ENCODE results near the gene VRK1. TPM values are rescaled to one million over a fixed set of nuclear protein-coding genes. Genes with fewer than 3 reads are reported as not detected.

Gene VRK1
- total and polyA plus RNA-seq, 4 donors: 6.4 to 21.8 (median 8.5) TPM

DNA sequence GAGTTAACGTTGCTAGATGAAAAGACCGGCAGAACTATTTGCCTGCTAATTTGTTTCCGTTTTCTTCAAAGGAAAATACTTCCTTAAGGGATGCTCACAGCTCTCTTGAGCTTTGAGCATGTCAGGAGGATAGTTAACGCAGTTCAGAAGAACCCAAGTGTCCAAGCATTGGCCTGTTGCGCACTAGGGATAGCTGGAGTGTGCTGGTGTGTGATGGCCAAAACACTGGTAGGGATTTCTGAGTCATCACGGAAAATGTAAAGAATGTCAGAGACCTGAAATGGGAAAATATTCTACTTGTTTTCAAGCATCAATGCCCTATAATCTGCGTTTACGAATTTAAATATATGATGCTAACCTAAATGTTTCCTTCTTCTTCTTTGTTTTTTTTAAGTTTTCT is 97.8 kb downstream of the VRK1 start:
- no peaks in the 10 kb centered on the region for H3K9me3 ChIP-seq (ENCODE audit: control insufficient read depth in 4 of 4, insufficient read depth in 3 of 4, low read length in 3 of 4)

GRCh38 chr14:96895658-96896271 is 98.6 kb downstream of the VRK1 start:
- TF ChIP-seq CTCF (IDR thresholded peaks at IDR 0.05; ENCODE audit: control extremely low read depth, extremely low read depth): no peak
- H3K36me3 ChIP-seq (ENCODE audit: control insufficient read depth in 4 of 4, insufficient read depth in 4 of 4, low read length in 4 of 4): no peaks in the 10 kb centered on the region
- no peaks in the 10 kb centered on the region for H3K4me1 ChIP-seq (ENCODE audit: control insufficient read depth in 5 of 5, insufficient read depth in 5 of 5, low read length in 5 of 5)
- H3K9ac ChIP-seq (ENCODE audit: insufficient read depth in 1 of 2, low read length in 2 of 2): no peak overlapping the region
- DNase-seq: no peak
- H3K27me3 ChIP-seq (ENCODE audit: control insufficient read depth in 3 of 3, insufficient read depth in 3 of 3, low read length in 2 of 3): no peaks in the 10 kb centered on the region
- ATAC-seq (ENCODE audit: insufficient read depth, low FRiP score): no peak
- H3K9me3 ChIP-seq (ENCODE audit: control insufficient read depth in 4 of 4, insufficient read depth in 3 of 4, low read length in 3 of 4): no peaks in the 10 kb centered on the region
- no peak overlapping the region for H3K4me3 ChIP-seq
- no peak overlapping the region for H3K27ac ChIP-seq (ENCODE audit: low read depth in 1 of 2, low read length in 1 of 2)
- 97 to 98% methylated on average over 5 of the region's 5 CpGs for WGBS, 2 donors

More for the DNA sequence above, 97.8 kb downstream of the VRK1 start:
- DNase-seq (no peak), ATAC-seq (ENCODE audit: insufficient read depth, low FRiP score) (no peak)
- Histone ChIP-seq H3K4me1 (ENCODE audit: control insufficient read depth in 5 of 5, insufficient read depth in 5 of 5, low read length in 5 of 5) (no peaks in the 10 kb centered on the region), H3K27ac (ENCODE audit: low read depth in 1 of 2, low read length in 1 of 2) (no peak overlapping the region), H3K27me3 (ENCODE audit: control insufficient read depth in 3 of 3, insufficient read depth in 3 of 3, low read length in 2 of 3) (no peaks in the 10 kb centered on the region), H3K36me3 (ENCODE audit: control insufficient read depth in 4 of 4, insufficient read depth in 4 of 4, low read length in 4 of 4) (no peaks in the 10 kb centered on the region), H3K9ac (ENCODE audit: insufficient read depth in 1 of 2, low read length in 2 of 2) (no peak overlapping the region), H3K4me3 (no peak overlapping the region)
- 90 to 95% methylated on average over 8 of the region's 8 CpGs for WGBS, 2 donors
- TF ChIP-seq CTCF (IDR thresholded peaks at IDR 0.05; ENCODE audit: control extremely low read depth, extremely low read depth): no peak

DNA sequence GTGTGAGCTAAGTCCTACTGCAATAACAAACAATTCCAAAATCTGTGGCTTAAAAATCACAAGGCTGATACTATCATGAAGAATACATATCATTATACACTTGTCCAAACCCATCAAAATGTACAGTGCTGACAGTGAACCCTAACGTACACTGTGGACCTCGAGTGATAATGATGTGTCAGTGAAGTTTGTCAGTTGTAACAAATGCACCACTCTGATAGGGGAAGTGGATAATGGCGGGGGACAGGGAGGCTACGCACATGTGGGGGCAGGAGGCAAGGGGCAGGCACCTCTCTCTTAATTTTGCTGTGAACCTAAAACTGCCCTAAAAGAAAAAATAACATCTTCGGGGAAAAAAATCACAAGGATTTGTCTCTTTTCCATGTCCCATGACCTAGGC is 100.0 kb downstream of the VRK1 start:
- no peak overlapping the region for H3K4me3 ChIP-seq
- ATAC-seq (ENCODE audit: insufficient read depth, low FRiP score) (no peak), DNase-seq (no peak)
- no peaks in the 10 kb centered on the region for H3K27me3 ChIP-seq (ENCODE audit: control insufficient read depth in 3 of 3, insufficient read depth in 3 of 3, low read length in 2 of 3)
- H3K9me3 ChIP-seq (ENCODE audit: control insufficient read depth in 4 of 4, insufficient read depth in 3 of 4, low read length in 3 of 4): no peaks in the 10 kb centered on the region
- no peak overlapping the region for H3K27ac ChIP-seq (ENCODE audit: low read depth in 1 of 2, low read length in 1 of 2)
- no peak for TF ChIP-seq CTCF (IDR thresholded peaks at IDR 0.05; ENCODE audit: control extremely low read depth, extremely low read depth)
- no peaks in the 10 kb centered on the region for H3K36me3 ChIP-seq (ENCODE audit: control insufficient read depth in 4 of 4, insufficient read depth in 4 of 4, low read length in 4 of 4)
- H3K9ac ChIP-seq (ENCODE audit: insufficient read depth in 1 of 2, low read length in 2 of 2): no peak overlapping the region
- H3K4me1 ChIP-seq (ENCODE audit: control insufficient read depth in 5 of 5, insufficient read depth in 5 of 5, low read length in 5 of 5): no peaks in the 10 kb centered on the region
- 78 to 87% methylated on average over 5 of the region's 5 CpGs for WGBS, 2 donors

GRCh38 chr14:96901227-96901626 is 104.0 kb downstream of the VRK1 start:
- Histone ChIP-seq H3K4me1 (ENCODE audit: control insufficient read depth in 5 of 5, insufficient read depth in 5 of 5, low read length in 5 of 5) (no peaks in the 10 kb centered on the region), H3K27me3 (ENCODE audit: control insufficient read depth in 3 of 3, insufficient read depth in 3 of 3, low read length in 2 of 3) (no peaks in the 10 kb centered on the region), H3K9ac (ENCODE audit: insufficient read depth in 1 of 2, low read length in 2 of 2) (no peak overlapping the region), H3K4me3 (no peak overlapping the region), H3K36me3 (ENCODE audit: control insufficient read depth in 4 of 4, insufficient read depth in 4 of 4, low read length in 4 of 4) (no peaks in the 10 kb centered on the region), H3K27ac (ENCODE audit: low read depth in 1 of 2, low read length in 1 of 2) (no peak overlapping the region), H3K9me3 (ENCODE audit: control insufficient read depth in 4 of 4, insufficient read depth in 3 of 4, low read length in 3 of 4) (peaks cover 0 to 2% (median 0%) of the 10 kb centered on the region in 4 donors)
- DNase-seq (no peak), ATAC-seq (ENCODE audit: insufficient read depth, low FRiP score) (no peak)
- WGBS, 2 donors: 86 to 92% methylated on average over 3 of the region's 3 CpGs
- TF ChIP-seq CTCF (IDR thresholded peaks at IDR 0.05; ENCODE audit: control extremely low read depth, extremely low read depth): no peak

Data from lung (tissue), 12 donors.